ENCODE results near the gene POMP.

GRCh38 chr13:28618230-28618994, 40.5 kb upstream of the POMP start:
- no peak for TF ChIP-seq YY1 (IDR thresholded peaks at IDR 0.05; ENCODE audit: insufficient read depth, insufficient read length)
- no peak for TF ChIP-seq ZNF274 (IDR thresholded peaks at IDR 0.05; ENCODE audit: low read depth, low read length)
